ENCODE measurements around the gene VPS9D1.

VPS9D1 gene

GRCh38 chr16:89733322-89733721 lies 12.6 kb upstream of the VPS9D1 start:
- no peaks in the 10 kb centered on the region for H3K9me3 ChIP-seq
- H3K27me3 ChIP-seq = no peaks in the 10 kb centered on the region
- peaks cover 100% of the 10 kb centered on the region for H3K36me3 ChIP-seq
- no peaks in the 10 kb centered on the region for H3K4me1 ChIP-seq (ENCODE audit: control insufficient read depth in 1 of 2, insufficient read depth in 1 of 2, low read depth in 1 of 2, low read length in 1 of 2)
- no peak overlapping the region for H3K27ac ChIP-seq
- no peak for TF ChIP-seq CTCF (IDR thresholded peaks at IDR 0.05)
- no peak overlapping the region for H3K4me3 ChIP-seq (ENCODE audit: low read depth in 1 of 2, low read length in 1 of 2)

GRCh38 chr16:89732918-89733242 lies 12.2 kb upstream of the VPS9D1 start:
- no peak for TF ChIP-seq CTCF (IDR thresholded peaks at IDR 0.05)
- Histone ChIP-seq H3K36me3 (peaks cover 100% of the 10 kb centered on the region), H3K27me3 (no peaks in the 10 kb centered on the region), H3K27ac (no peak overlapping the region), H3K9me3 (no peaks in the 10 kb centered on the region), H3K4me3 (ENCODE audit: low read depth in 1 of 2, low read length in 1 of 2) (no peak overlapping the region), H3K4me1 (ENCODE audit: control insufficient read depth in 1 of 2, insufficient read depth in 1 of 2, low read depth in 1 of 2, low read length in 1 of 2) (no peaks in the 10 kb centered on the region)

GRCh38 chr16:89732142-89732917 lies 11.6 kb upstream of the VPS9D1 start:
- Histone ChIP-seq H3K4me1 (ENCODE audit: control insufficient read depth in 1 of 2, insufficient read depth in 1 of 2, low read depth in 1 of 2, low read length in 1 of 2) (no peaks in the 10 kb centered on the region), H3K9me3 (no peaks in the 10 kb centered on the region), H3K27ac (no peak overlapping the region), H3K36me3 (peaks cover 100% of the 10 kb centered on the region), H3K27me3 (no peaks in the 10 kb centered on the region), H3K4me3 (ENCODE audit: low read depth in 1 of 2, low read length in 1 of 2) (no peak overlapping the region)
- no peak for TF ChIP-seq CTCF (IDR thresholded peaks at IDR 0.05)

GRCh38 chr16:89730610-89731234 lies 10.0 kb upstream of the VPS9D1 start:
- H3K27me3 ChIP-seq = no peaks in the 10 kb centered on the region
- no peaks in the 10 kb centered on the region for H3K4me1 ChIP-seq (ENCODE audit: control insufficient read depth in 1 of 2, insufficient read depth in 1 of 2, low read depth in 1 of 2, low read length in 1 of 2)
- no peak overlapping the region for H3K4me3 ChIP-seq (ENCODE audit: low read depth in 1 of 2, low read length in 1 of 2)
- no peak for TF ChIP-seq CTCF (IDR thresholded peaks at IDR 0.05)
- peaks cover 100% of the 10 kb centered on the region for H3K36me3 ChIP-seq
- H3K27ac ChIP-seq = peak overlapping the region; percentile 13
- H3K9me3 ChIP-seq = no peaks in the 10 kb centered on the region

- peaks cover 100% of the 10 kb centered on the region for H3K36me3 ChIP-seq
- no peak for TF ChIP-seq CTCF (IDR thresholded peaks at IDR 0.05)
- H3K4me1 ChIP-seq (ENCODE audit: control insufficient read depth in 1 of 2, insufficient read depth in 1 of 2, low read depth in 1 of 2, low read length in 1 of 2) = peaks cover 0 to 5% of the 10 kb centered on the region in 2 experiments
Measured at GRCh38 chr16:89729863-89730593, 9.3 kb upstream of the VPS9D1 start.

More at GRCh38 chr16:89729863-89730593, 9.3 kb upstream of the VPS9D1 start:
- Histone ChIP-seq H3K27ac (peak overlapping the region; percentile 33), H3K27me3 (no peaks in the 10 kb centered on the region), H3K4me3 (ENCODE audit: low read depth in 1 of 2, low read length in 1 of 2) (no peak overlapping the region), H3K9me3 (no peaks in the 10 kb centered on the region)

All from neutrophil (primary cell).